ENCODE results near the gene KCNQ1.

- TF ChIP-seq CTCF (conservative IDR thresholded peaks at IDR 0.05; ENCODE audit: low read length) (no peak), EZH2phosphoT487 (IDR thresholded peaks at IDR 0.05; ENCODE audit: borderline replicate concordance) (no peak)
Observed at GRCh38 chr11:2791521-2792380, 346.9 kb downstream of the KCNQ1 start.

Data from Loucy (cell line).